HG03159 (cell line): Measurements from ENCODE around the gene ZNF469.

Experiments
- ATAC-seq: cut with Tn5 transposase; IDR thresholded peaks from one replicate; pipeline ENCODE4 v1.9.1; 2021; ENCODE audit warnings: mild to moderate bottlenecking, moderate library complexity; ENCODE audit not compliant: unreplicated experiment

ZNF469 gene

GRCh38 chr16:88345721-88346560 is 36.8 kb upstream of the ZNF469 start:
- no peak for ATAC-seq

GRCh38 chr16:88346680-88347505 is 35.9 kb upstream of the ZNF469 start:
- ATAC-seq: no peak

- no peak for ATAC-seq
Measured at GRCh38 chr16:88347656-88348376, 34.9 kb upstream of the ZNF469 start.

GRCh38 chr16:88348377-88349152 is 34.2 kb upstream of the ZNF469 start:
- no peak for ATAC-seq

GRCh38 chr16:88349153-88349902 is 33.4 kb upstream of the ZNF469 start:
- no peak for ATAC-seq

- ATAC-seq: no peak
Measured at GRCh38 chr16:88349903-88350900, 32.6 kb upstream of the ZNF469 start.

- no peak for ATAC-seq
Measured at GRCh38 chr16:88350922-88351321, 31.8 kb upstream of the ZNF469 start.

- ATAC-seq: no peak
Measured at GRCh38 chr16:88351491-88352101, 31.2 kb upstream of the ZNF469 start.

GRCh38 chr16:88352261-88353200 is 30.2 kb upstream of the ZNF469 start:
- ATAC-seq: no peak

GRCh38 chr16:88353232-88353631 is 29.5 kb upstream of the ZNF469 start:
- ATAC-seq: no peak

GRCh38 chr16:88353691-88354090 is 29.1 kb upstream of the ZNF469 start:
- ATAC-seq: no peak

- ATAC-seq: no peak
Measured at GRCh38 chr16:88354229-88355092, 28.3 kb upstream of the ZNF469 start.

GRCh38 chr16:88355093-88355388 is 27.7 kb upstream of the ZNF469 start:
- no peak for ATAC-seq

GRCh38 chr16:88355389-88356123 is 27.2 kb upstream of the ZNF469 start:
- ATAC-seq: no peak

- ATAC-seq: no peak
Measured at GRCh38 chr16:88356124-88356726, 26.5 kb upstream of the ZNF469 start.
